Thoracic aorta (tissue), 2 donors: Measurements from ENCODE around the gene MOK. TPM values are rescaled to one million over a fixed set of nuclear protein-coding genes. Genes with fewer than 3 reads are reported as not detected.

ENCODE experiments used
- ATAC-seq: fragments of 150-250 bp; one replicate; pipeline ENCODE4 v1.8.0; 2017; ENCODE audit warnings: low read depth; ENCODE audit not compliant: insufficient number of reproducible peaks, low FRiP score
- DNase-seq: peaks from one replicate; pipeline ENCODE4 v3.0.0-alpha.2; 2020; ENCODE audit warnings: low spot score
- H3K27ac ChIP-seq, 2 donors: fragments of 200-600 bp; sonication (generic); 1 replicate in 1 of 2; 2 replicates in 1 of 2; pipeline ENCODE4 v1.5.1; 2016; ENCODE audit warnings: mild to moderate bottlenecking in 2 of 2, moderate library complexity in 2 of 2
- H3K27me3 ChIP-seq: fragments of 200-600 bp; sonication (generic); replicated peaks from 2 replicates; pipeline ENCODE4 v1.6.0; 2016; ENCODE audit warnings: mild to moderate bottlenecking; ENCODE audit not compliant: insufficient read depth
- H3K36me3 ChIP-seq: fragments of 200-600 bp; sonication (generic); one replicate; pipeline ENCODE4 v1.5.1; 2016
- H3K4me1 ChIP-seq, 2 donors: fragments of 200-600 bp; sonication (generic); 1 replicate in 1 of 2; 2 replicates in 1 of 2; pipeline versions ENCODE4 v1.5.1 to v1.6.0; 2016; ENCODE audit warnings: low read depth in 2 of 2, mild to moderate bottlenecking in 1 of 2; ENCODE audit not compliant: control insufficient read depth in 1 of 2
- H3K4me3 ChIP-seq: fragments of 200-600 bp; sonication (generic); 2 replicates; pipeline ENCODE4 v1.5.1; 2016; ENCODE audit warnings: mild to moderate bottlenecking
- H3K9me3 ChIP-seq: fragments of 200-600 bp; sonication (generic); 2 replicates; pipeline ENCODE4 v1.5.1; 2016
- total RNA-seq, 2 donors: library from RNA; depleted of rRNA; stranded (reverse); fragments of >200 nt; gene quantifications; one replicate each; pipeline versions ENCODE4 v1.1.0 to v1.2.3, GENCODE V29; 2016
- TF ChIP-seq, protein P1 (sequence below): fragments of 200-600 bp; sonication (generic); IDR thresholded peaks from one replicate; pipeline ENCODE4 v1.5.1; 2019; ENCODE audit warnings: antibody characterized with exemption

Gene MOK
- total RNA-seq, 2 donors from 2014 or later, result 15.0 to 41.0 TPM

DNA sequence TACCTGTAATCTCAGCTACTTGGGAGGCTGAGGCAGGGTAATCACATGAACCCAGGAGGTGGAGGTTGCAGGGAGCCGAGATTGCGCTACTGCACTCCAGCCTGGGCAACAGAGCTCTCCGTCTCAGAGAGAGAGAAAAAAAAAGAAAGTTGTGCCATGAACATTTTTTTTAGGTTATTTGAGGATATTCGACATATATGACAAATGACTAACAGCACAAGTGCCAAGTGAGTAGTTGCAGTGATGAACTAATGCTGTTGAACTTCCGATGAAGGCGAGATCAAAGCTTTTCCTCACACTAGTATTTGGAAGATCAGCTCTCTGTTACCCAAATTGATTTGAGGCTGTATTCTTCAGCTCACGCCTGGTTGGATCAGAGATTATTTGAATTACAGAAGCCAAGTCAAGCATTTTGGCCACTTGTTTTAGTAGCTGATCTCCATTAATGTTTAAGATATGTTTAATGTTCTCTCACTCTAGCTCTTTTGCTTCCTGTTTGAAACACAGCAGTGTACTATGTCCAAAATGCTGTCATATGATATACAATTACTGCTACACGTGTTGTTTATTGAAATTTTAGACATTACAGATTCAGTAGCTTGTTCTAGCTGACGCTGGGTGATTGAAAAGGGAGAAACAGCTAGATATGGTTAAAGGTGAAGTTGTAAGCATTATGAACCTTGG is 121.9 kb downstream of the MOK start:
- Histone ChIP-seq H3K4me3 (no peak overlapping the region), H3K9me3 (no peaks in the 10 kb centered on the region), H3K36me3 (no peaks in the 10 kb centered on the region), H3K27me3 (no peaks in the 10 kb centered on the region), H3K27ac (no peak overlapping the region), H3K4me1 (peaks cover 28 to 34% of the 10 kb centered on the region in 2 donors)
- no peak for DNase-seq
- TF ChIP-seq, protein P1, sequence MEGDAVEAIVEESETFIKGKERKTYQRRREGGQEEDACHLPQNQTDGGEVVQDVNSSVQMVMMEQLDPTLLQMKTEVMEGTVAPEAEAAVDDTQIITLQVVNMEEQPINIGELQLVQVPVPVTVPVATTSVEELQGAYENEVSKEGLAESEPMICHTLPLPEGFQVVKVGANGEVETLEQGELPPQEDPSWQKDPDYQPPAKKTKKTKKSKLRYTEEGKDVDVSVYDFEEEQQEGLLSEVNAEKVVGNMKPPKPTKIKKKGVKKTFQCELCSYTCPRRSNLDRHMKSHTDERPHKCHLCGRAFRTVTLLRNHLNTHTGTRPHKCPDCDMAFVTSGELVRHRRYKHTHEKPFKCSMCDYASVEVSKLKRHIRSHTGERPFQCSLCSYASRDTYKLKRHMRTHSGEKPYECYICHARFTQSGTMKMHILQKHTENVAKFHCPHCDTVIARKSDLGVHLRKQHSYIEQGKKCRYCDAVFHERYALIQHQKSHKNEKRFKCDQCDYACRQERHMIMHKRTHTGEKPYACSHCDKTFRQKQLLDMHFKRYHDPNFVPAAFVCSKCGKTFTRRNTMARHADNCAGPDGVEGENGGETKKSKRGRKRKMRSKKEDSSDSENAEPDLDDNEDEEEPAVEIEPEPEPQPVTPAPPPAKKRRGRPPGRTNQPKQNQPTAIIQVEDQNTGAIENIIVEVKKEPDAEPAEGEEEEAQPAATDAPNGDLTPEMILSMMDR, result no peak
- ATAC-seq, result no peak

DNA sequence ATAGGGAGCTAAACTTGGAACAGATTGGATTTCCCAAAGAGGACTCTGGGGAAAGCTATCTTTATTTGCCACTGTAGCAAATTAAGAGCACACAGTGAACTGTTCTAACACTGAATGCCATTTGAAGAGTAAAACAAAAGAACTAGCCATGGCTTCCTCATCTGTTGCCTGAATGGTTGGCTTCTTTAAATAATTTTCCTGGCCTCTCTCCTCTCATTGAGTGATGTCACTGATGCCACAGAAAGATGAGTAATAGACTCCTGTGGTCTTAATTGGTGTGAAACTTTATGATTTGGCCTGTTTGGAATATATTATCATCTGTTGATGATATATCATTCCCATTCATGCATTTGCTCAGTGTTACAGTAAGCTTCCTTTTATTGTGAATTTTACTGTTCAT is 122.8 kb downstream of the MOK start:
- Histone ChIP-seq H3K36me3 (no peaks in the 10 kb centered on the region), H3K4me1 (peaks cover 20 to 25% of the 10 kb centered on the region in 2 donors), H3K9me3 (no peaks in the 10 kb centered on the region), H3K27me3 (no peaks in the 10 kb centered on the region), H3K27ac (no peak overlapping the region), H3K4me3 (no peak overlapping the region)
- TF ChIP-seq, protein P1, result no peak
- ATAC-seq (no peak), DNase-seq (no peak)

DNA sequence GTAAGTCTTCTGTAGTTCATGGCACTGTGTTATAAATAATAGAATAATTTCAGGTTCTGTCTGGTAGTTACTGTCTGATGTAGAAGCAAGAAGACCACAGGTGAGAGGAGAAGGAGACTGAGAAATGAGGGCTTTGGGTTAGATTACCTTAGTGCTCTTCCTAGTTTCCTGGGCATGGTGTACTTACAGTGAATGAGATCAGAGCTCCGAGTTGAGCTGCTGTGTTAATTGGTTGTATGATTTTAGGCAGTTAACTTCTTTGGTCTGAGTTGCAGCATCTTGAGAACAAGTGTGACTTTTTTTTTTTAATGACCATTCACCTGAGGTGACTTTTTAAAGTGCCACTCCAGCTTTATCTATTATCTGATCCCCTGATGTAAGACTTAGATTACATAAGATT is 123.8 kb downstream of the MOK start:
- Histone ChIP-seq H3K36me3 (no peaks in the 10 kb centered on the region), H3K9me3 (no peaks in the 10 kb centered on the region), H3K27ac (no peak overlapping the region), H3K4me1 (peaks cover 16 to 17% of the 10 kb centered on the region in 2 donors), H3K27me3 (no peaks in the 10 kb centered on the region), H3K4me3 (no peak overlapping the region)
- TF ChIP-seq, protein P1, result no peak
- ATAC-seq (no peak), DNase-seq (no peak)

DNA sequence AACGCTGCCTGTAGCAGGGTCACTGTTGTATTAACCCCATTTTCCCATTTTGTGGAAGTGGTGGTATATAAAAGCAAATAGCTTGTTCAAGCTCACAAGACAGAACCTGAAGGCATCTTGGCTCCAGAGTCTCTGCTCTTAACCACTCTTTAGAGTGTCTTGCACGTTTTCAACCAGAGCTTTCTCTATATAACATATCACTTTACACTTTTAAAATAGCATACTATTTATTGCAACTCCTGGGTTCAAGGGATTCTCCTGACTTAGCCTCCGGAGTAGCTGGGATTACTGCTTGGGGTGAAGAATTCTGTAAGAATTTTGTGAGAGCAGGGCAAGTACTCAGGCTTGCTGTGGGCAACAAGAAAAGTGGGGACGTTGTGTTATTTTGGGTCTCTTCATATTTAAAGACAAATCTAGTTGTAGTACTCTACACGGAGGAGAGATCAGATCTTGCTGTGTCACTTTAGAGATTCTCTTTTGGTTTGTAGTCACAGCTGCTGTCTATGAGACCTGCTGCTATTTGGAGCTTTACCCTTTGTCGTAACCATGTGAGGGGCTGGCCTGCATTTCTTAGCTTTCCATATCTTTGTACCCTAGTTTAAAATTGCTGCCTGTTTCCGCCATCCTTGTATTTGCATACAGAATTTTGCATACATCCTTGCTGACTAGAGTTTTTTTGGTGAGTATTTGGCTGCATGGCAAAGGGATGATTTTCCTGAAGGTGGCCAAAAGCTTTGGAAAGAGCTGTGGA is 124.5 kb downstream of the MOK start:
- ATAC-seq, result no peak
- H3K4me1 ChIP-seq, result peaks cover 16 to 17% of the 10 kb centered on the region in 2 donors
- no peak overlapping the region for H3K4me3 ChIP-seq
- no peak for DNase-seq
- H3K27me3 ChIP-seq, result no peaks in the 10 kb centered on the region
- no peak overlapping the region for H3K27ac ChIP-seq
- H3K9me3 ChIP-seq, result no peaks in the 10 kb centered on the region
- no peaks in the 10 kb centered on the region for H3K36me3 ChIP-seq
- TF ChIP-seq, protein P1, result no peak

Other genes starting within 250 kb of the MOK start
- gene HSP90AA1, start 218.1 kb downstream of the MOK start, total RNA-seq, result 100 to 1,000 TPM; 214 to 399 TPM
- 10 to 100 TPM; 11.0 to 30.0 TPM for gene WDR20, start 165.3 kb downstream of the MOK start, total RNA-seq
- 1 to 10 TPM; 4.2 to 7.0 TPM for gene ZNF839, start 14.6 kb upstream of the MOK start, total RNA-seq
- gene CINP, start 57.7 kb upstream of the MOK start, total RNA-seq, result 10 to 100 TPM; 32.5 to 36.5 TPM
- gene TECPR2, start 57.8 kb upstream of the MOK start, total RNA-seq, result 10 to 100 TPM; 36.5 to 41.3 TPM
- 10 to 100 TPM; 36.3 to 56.3 TPM for gene ANKRD9, start 204.6 kb upstream of the MOK start, total RNA-seq